ENCODE results near the gene OR6S1.

DNA sequence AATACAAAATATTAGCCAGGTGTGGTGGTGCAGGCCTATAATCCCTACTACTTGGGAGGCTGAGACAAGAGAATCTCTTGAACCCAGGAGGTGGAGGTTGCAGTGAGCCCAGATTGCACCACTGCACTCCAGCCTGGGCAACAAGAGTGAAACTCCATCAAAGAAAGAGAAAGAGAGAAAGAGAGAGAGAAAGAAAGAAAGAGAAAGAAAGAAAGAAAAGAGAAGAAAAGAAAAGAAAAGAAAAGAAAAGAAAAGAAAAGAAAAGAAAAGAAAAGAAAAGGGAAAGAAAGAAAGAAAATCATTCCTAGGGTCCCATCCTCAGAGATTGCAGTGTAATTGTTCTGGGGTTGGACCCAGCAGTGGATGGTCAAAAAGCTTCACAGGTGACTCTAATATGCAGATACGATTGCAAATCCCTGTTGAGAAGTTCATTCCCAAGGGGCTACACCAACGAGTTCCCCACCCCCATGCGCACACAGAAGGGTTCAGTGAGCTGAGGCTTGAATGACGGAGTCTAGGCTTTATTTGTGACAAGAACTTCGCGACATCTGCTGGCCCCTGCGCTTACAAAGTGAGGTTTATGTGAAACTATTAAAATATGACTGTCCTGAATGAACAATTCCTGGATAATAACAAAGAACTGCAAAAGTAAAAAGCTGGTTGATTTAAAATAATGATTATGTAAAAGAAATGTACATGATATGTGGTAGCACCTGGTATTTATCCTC, 32.9 kb downstream of the OR6S1 start:
- TF ChIP-seq, protein P1, sequence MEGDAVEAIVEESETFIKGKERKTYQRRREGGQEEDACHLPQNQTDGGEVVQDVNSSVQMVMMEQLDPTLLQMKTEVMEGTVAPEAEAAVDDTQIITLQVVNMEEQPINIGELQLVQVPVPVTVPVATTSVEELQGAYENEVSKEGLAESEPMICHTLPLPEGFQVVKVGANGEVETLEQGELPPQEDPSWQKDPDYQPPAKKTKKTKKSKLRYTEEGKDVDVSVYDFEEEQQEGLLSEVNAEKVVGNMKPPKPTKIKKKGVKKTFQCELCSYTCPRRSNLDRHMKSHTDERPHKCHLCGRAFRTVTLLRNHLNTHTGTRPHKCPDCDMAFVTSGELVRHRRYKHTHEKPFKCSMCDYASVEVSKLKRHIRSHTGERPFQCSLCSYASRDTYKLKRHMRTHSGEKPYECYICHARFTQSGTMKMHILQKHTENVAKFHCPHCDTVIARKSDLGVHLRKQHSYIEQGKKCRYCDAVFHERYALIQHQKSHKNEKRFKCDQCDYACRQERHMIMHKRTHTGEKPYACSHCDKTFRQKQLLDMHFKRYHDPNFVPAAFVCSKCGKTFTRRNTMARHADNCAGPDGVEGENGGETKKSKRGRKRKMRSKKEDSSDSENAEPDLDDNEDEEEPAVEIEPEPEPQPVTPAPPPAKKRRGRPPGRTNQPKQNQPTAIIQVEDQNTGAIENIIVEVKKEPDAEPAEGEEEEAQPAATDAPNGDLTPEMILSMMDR (IDR thresholded peaks at IDR 0.05), result no peak
- no peak for TF ChIP-seq POLR2A (IDR thresholded peaks at IDR 0.05)

All from ovary (tissue), 3 donors.